ENCODE measurements around the gene P3H4.

P3H4 gene

GRCh38 chr17:41825175-41825845 is 13.6 kb upstream of the P3H4 start:
- TF ChIP-seq, protein P1, sequence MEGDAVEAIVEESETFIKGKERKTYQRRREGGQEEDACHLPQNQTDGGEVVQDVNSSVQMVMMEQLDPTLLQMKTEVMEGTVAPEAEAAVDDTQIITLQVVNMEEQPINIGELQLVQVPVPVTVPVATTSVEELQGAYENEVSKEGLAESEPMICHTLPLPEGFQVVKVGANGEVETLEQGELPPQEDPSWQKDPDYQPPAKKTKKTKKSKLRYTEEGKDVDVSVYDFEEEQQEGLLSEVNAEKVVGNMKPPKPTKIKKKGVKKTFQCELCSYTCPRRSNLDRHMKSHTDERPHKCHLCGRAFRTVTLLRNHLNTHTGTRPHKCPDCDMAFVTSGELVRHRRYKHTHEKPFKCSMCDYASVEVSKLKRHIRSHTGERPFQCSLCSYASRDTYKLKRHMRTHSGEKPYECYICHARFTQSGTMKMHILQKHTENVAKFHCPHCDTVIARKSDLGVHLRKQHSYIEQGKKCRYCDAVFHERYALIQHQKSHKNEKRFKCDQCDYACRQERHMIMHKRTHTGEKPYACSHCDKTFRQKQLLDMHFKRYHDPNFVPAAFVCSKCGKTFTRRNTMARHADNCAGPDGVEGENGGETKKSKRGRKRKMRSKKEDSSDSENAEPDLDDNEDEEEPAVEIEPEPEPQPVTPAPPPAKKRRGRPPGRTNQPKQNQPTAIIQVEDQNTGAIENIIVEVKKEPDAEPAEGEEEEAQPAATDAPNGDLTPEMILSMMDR (IDR thresholded peaks at IDR 0.05; ENCODE audit: insufficient read depth, low read length, missing control alignments): no peak
- CTCF ChIA-PET: interaction anchor here (0.8 to 1.3 kb wide), 5 partner anchors 11 to 88 kb away, joined by 3 to 6 read pairs (median 4); partner anchors contain the start of gene P3H4

GRCh38 chr17:41824086-41824485 is 12.3 kb upstream of the P3H4 start:
- TF ChIP-seq, protein P1 (IDR thresholded peaks at IDR 0.05; ENCODE audit: insufficient read depth, low read length, missing control alignments): no peak
- DNase-seq (ENCODE audit: low read depth, low spot score): no peak
- CTCF ChIA-PET: interaction anchor here (0.8 to 1.4 kb wide), 2 partner anchors 13 to 23 kb away, joined by 3 to 6 read pairs; partner anchors contain the start of gene P3H4
- no peak overlapping the region for H3K4me3 ChIP-seq (ENCODE audit: low read depth, low read length)
- POLR2A ChIA-PET: interaction anchor here (1.1 to 2.0 kb wide), 2 partner anchors 12 to 13 kb away, joined by 3 to 8 read pairs; partner anchors contain the start of genes FKBP10 and P3H4

More at GRCh38 chr17:41825175-41825845, 13.6 kb upstream of the P3H4 start:
- POLR2A ChIA-PET: interaction anchor here (2.0 kb wide), 1 partner anchor 13 kb away, joined by 8 read pairs; the partner anchor contains the start of genes FKBP10 and P3H4
- no peak overlapping the region for H3K4me3 ChIP-seq (ENCODE audit: low read depth, low read length)
- DNase-seq (ENCODE audit: low read depth, low spot score): no peak

DNA sequence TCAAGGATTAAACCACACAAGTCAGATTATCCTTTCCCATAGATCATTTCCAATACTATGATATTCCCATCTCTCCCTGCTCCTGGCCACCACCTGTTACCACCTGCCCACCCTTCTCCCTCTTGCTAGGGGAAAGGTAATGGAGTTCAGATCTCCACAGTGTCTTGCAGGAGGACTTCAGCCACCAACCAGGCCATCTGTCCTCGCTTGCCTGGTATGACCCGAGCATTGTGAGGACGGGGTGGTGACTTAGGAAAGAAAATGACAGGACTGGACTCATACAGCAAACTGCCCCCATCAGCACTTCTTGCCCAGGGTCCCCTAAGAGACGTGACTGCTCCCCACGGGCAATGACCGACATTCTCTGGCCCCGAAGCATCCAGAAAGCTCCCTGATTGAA is 11.8 kb upstream of the P3H4 start:
- POLR2A ChIA-PET: interaction anchor here (1.1 to 2.0 kb wide), 3 partner anchors 11 to 13 kb away, joined by 3 to 8 read pairs (median 6); partner anchors contain the start of genes FKBP10 and P3H4
- CTCF ChIA-PET: interaction anchor here (1.4 kb wide), 2 partner anchors 9 to 22 kb away, joined by 5 to 6 read pairs; no protein-coding TSS in a partner anchor
- no peak for DNase-seq (ENCODE audit: low read depth, low spot score)
- H3K4me3 ChIP-seq (ENCODE audit: low read depth, low read length): no peak overlapping the region
- TF ChIP-seq, protein P1 (IDR thresholded peaks at IDR 0.05; ENCODE audit: insufficient read depth, low read length, missing control alignments): no peak

- POLR2A ChIA-PET: interaction anchor here (1.5 kb wide), 1 partner anchor 11 kb away, joined by 6 read pairs; the partner anchor contains the start of gene FKBP10
- no peak overlapping the region for H3K4me3 ChIP-seq (ENCODE audit: low read depth, low read length)
- CTCF ChIA-PET: interaction anchor here (1.4 kb wide), 1 partner anchor 10 kb away, joined by 5 read pairs; no protein-coding TSS in a partner anchor
- TF ChIP-seq, protein P1 (IDR thresholded peaks at IDR 0.05; ENCODE audit: insufficient read depth, low read length, missing control alignments): no peak
- DNase-seq (ENCODE audit: low read depth, low spot score): no peak
Observed at GRCh38 chr17:41823141-41823524, 11.4 kb upstream of the P3H4 start.

DNA sequence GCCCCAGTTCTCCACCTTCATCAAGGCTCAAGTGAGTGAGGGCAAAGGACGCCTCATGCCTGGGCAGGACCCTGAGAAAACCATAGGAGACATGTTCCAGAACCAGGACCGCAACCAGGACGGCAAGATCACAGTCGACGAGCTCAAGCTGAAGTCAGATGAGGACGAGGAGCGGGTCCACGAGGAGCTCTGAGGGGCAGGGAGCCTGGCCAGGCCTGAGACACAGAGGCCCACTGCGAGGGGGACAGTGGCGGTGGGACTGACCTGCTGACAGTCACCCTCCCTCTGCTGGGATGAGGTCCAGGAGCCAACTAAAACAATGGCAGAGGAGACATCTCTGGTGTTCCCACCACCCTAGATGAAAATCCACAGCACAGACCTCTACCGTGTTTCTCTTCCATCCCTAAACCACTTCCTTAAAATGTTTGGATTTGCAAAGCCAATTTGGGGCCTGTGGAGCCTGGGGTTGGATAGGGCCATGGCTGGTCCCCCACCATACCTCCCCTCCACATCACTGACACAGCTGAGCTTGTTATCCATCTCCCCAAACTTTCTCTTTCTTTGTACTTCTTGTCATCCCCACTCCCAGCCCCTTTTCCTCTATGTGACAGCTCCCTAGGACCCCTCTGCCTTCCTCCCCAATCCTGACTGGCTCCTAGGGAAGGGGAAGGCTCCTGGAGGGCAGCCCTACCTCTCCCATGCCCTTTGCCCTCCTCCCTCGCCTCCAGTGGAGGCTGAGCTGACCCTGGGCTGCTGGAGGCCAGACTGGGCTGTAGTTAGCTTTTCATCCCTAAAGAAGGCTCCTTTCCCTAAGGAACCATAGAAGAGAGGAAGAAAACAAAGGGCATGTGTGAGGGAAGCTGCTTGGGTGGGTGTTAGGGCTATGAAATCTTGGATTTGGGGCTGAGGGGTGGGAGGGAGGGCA is 10.7 kb upstream of the P3H4 start:
- DNase-seq (ENCODE audit: low read depth, low spot score): no peak
- ChIA-PET POLR2A (interaction anchor here (0.8 to 1.6 kb wide), 3 partner anchors 10 to 290 kb away, joined by 3 to 6 read pairs (median 3); partner anchors contain the start of genes DHX58 and FKBP10), CTCF (interaction anchor here (1.4 kb wide), 1 partner anchor 10 kb away, joined by 5 read pairs; no protein-coding TSS in a partner anchor)
- H3K4me3 ChIP-seq (ENCODE audit: low read depth, low read length): no peak overlapping the region
- TF ChIP-seq, protein P1 (IDR thresholded peaks at IDR 0.05; ENCODE audit: insufficient read depth, low read length, missing control alignments): no peak

Data from AG04449 (cell line).